Measurements from ENCODE around the gene SPRN.

SPRN gene

DNA sequence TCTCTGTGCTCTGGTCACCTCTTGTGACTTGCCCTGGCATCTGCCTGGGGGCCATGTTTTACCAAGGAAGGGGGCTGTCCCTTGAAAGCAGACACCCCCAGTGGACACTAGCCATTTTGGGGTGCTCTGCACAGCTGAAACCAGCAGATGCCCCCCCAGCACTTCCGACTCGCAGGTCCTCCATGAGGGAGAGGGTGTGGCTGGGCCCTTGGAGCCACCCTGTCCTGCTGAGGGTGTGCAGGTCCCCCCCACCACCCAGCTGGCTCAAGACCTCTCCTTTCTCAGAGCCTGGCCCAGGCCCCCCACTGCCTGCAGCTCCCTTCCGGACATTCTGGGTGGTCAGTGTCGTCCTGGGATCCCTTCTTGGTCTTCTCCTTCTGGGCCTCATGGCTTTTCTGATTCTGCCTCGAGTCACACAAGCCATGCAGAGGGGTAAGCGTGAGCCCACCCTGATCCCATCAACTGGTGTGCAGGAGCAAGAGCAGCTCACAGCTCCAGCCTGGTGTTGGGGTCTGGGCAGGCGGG lies 41.6 kb upstream of the SPRN start:
- in situ Hi-C loops (cut with HindIII; ENCODE audit: low sequenced_read_pairs), result no loop called here
- H3K4me3 ChIP-seq (ENCODE audit: low read depth, low read length), result no peak overlapping the region
- no peak for DNase-seq (ENCODE audit: low read depth)
- TF ChIP-seq, protein P1, sequence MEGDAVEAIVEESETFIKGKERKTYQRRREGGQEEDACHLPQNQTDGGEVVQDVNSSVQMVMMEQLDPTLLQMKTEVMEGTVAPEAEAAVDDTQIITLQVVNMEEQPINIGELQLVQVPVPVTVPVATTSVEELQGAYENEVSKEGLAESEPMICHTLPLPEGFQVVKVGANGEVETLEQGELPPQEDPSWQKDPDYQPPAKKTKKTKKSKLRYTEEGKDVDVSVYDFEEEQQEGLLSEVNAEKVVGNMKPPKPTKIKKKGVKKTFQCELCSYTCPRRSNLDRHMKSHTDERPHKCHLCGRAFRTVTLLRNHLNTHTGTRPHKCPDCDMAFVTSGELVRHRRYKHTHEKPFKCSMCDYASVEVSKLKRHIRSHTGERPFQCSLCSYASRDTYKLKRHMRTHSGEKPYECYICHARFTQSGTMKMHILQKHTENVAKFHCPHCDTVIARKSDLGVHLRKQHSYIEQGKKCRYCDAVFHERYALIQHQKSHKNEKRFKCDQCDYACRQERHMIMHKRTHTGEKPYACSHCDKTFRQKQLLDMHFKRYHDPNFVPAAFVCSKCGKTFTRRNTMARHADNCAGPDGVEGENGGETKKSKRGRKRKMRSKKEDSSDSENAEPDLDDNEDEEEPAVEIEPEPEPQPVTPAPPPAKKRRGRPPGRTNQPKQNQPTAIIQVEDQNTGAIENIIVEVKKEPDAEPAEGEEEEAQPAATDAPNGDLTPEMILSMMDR (IDR thresholded peaks at IDR 0.05; ENCODE audit: low read depth, low read length, missing control alignments), result no peak

GRCh38 chr10:133465191-133465949 lies 40.9 kb upstream of the SPRN start:
- TF ChIP-seq, protein P1 (IDR thresholded peaks at IDR 0.05; ENCODE audit: low read depth, low read length, missing control alignments), result no peak
- no peak overlapping the region for H3K4me3 ChIP-seq (ENCODE audit: low read depth, low read length)
- no peak for DNase-seq (ENCODE audit: low read depth)
- in situ Hi-C loops (cut with HindIII; ENCODE audit: low sequenced_read_pairs), result no loop called here

DNA sequence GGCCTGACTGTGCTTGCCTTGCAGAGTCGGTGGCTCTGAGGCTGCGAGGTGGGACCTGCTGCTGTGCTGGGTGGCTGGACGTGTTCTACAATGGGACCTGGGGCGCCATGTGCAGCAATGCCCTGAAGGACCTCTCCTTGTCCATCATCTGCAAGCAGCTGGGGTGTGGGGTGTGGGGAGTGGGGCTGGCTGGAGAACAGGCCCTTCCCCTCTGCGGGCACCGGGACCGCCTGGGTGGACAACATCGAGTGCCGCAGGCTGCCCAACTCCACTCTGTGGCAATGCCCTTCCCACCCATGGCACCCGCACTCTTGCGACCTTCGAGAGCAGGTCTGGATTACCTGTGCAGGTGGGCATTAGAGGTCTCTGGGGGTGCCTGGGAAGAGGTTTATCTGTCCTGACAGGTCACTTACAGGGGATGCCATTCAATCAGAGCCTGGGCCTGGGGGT lies 40.2 kb upstream of the SPRN start:
- H3K4me3 ChIP-seq (ENCODE audit: low read depth, low read length), result no peak overlapping the region
- DNase-seq (ENCODE audit: low read depth), result no peak
- TF ChIP-seq, protein P1 (IDR thresholded peaks at IDR 0.05; ENCODE audit: low read depth, low read length, missing control alignments), result no peak
- in situ Hi-C loops (cut with HindIII; ENCODE audit: low sequenced_read_pairs), result no loop called here

DNA sequence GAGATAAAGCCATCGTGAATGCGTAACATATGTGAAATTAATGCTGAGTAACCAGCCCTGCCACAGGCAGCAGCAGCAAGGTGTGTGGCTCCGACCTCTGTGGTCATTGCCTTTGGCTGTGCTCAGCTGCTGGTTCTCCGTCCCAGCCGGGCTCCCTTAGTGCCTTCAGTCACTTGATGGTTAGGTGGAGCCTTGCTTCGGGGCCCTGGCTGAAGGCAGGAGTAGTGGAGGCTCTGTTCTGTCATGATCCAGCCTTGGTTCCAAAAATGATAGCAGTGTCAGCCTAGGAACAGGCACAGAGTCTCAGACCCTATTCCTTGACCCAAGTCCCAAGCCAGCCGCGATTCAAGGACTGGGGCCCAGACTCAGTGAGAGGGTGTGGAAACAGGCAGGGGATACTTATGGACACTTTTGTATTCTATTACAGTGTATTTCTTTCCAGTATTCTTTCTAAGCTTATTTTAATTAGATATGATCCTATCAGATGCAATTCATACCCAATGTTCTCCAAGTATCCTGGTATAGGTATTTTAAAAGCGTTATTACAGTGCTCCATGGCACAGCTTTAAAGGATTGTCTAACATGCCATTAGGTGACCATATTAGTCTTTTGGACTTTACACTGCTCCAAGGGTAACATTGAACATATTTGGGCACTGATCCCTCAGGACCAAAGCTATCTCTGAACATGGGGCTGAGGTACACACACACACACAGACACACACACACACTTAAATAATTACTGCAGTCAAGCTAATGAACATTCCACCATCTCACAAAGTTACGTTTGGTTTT lies 38.3 kb upstream of the SPRN start:
- in situ Hi-C loops (cut with HindIII; ENCODE audit: low sequenced_read_pairs), result no loop called here
- no peak for DNase-seq (ENCODE audit: low read depth)
- no peak overlapping the region for H3K4me3 ChIP-seq (ENCODE audit: low read depth, low read length)
- TF ChIP-seq, protein P1 (IDR thresholded peaks at IDR 0.05; ENCODE audit: low read depth, low read length, missing control alignments), result no peak

GRCh38 chr10:133461841-133462240 lies 37.4 kb upstream of the SPRN start:
- no peak overlapping the region for H3K4me3 ChIP-seq (ENCODE audit: low read depth, low read length)
- TF ChIP-seq, protein P1 (IDR thresholded peaks at IDR 0.05; ENCODE audit: low read depth, low read length, missing control alignments), result no peak
- no peak for DNase-seq (ENCODE audit: low read depth)
- in situ Hi-C loops (cut with HindIII; ENCODE audit: low sequenced_read_pairs), result no loop called here

DNA sequence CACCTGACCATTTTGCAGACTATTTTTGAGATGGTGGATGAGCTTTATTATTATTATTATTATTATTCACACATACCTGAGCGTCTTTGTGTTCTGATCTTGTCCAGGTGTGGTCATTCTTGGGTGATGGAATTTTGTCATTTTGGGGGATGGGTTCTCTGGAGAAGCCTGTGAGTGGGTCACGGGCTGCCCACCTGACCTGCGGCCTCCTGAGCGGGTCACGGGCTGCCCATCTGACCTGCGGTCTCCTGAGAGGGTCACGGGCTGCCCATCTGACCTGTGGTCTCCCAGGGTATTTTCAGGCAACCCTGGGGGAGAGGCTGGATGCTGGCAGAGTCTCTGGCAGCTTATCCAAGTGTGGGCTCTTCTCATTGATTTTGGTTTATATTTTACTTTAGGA lies 36.6 kb upstream of the SPRN start:
- TF ChIP-seq, protein P1 (IDR thresholded peaks at IDR 0.05; ENCODE audit: low read depth, low read length, missing control alignments), result no peak

More for the DNA sequence above, 36.6 kb upstream of the SPRN start:
- in situ Hi-C loops (cut with HindIII; ENCODE audit: low sequenced_read_pairs), result no loop called here
- no peak for DNase-seq (ENCODE audit: low read depth)
- no peak overlapping the region for H3K4me3 ChIP-seq (ENCODE audit: low read depth, low read length)

Data from astrocyte of the cerebellum (primary cell).